LNCAP (cell line): ENCODE measurements around the gene CFL2.

Experiments used
- TF ChIP-seq, protein P1 (sequence below): fragments of 450-650 bp; IDR thresholded peaks from 2 replicates; pipeline ENCODE4 v1.5.1; 2017; ENCODE audit warnings: mild to moderate bottlenecking

Gene CFL2

DNA sequence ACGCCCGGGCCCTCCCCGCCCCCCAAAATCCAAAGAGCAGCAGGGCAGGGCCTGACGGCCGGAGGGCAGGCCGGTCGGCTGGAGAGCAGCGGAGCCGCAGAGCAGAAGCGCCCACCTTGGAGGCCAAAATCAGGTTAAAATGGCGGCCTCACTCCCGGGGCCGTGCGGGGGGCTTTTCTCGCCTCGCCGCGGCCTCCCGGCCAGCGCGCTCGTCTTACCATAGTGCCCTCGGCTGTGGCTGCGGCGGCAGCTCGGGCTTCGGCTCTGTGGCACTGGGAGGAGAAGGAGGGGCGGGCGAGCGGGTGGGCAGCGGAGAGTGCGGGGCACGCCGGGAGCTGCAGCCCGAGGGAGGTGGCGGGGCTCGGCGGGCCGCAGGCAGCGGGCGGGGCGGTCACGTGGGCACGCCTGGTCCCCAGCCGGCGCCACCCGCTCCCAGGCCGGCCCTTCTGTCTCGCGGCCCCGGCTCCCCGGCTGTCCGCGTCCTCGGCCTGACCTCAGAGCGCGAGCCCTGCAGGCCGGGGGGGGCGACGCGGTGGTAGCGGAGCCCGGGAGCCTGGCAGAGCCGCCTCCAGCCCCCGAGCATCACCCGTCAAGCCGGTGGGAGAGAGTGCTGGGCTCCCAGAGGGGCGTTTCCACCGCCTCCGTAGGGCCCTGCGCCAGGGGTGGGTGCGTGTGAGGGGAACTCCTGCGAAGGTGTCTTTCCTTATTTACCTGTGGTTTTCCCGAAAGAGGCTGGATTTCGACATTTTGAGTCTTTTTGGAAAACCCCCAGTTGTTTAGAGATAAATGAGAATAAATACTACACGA lies at the start of gene CFL2:
CFL2 (minus strand) TSS at position 274 of the 807 bp plus-strand sequence; CDS start at position 221, 53 bp downstream.
- TF ChIP-seq, protein P1, sequence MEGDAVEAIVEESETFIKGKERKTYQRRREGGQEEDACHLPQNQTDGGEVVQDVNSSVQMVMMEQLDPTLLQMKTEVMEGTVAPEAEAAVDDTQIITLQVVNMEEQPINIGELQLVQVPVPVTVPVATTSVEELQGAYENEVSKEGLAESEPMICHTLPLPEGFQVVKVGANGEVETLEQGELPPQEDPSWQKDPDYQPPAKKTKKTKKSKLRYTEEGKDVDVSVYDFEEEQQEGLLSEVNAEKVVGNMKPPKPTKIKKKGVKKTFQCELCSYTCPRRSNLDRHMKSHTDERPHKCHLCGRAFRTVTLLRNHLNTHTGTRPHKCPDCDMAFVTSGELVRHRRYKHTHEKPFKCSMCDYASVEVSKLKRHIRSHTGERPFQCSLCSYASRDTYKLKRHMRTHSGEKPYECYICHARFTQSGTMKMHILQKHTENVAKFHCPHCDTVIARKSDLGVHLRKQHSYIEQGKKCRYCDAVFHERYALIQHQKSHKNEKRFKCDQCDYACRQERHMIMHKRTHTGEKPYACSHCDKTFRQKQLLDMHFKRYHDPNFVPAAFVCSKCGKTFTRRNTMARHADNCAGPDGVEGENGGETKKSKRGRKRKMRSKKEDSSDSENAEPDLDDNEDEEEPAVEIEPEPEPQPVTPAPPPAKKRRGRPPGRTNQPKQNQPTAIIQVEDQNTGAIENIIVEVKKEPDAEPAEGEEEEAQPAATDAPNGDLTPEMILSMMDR, result no peak

DNA sequence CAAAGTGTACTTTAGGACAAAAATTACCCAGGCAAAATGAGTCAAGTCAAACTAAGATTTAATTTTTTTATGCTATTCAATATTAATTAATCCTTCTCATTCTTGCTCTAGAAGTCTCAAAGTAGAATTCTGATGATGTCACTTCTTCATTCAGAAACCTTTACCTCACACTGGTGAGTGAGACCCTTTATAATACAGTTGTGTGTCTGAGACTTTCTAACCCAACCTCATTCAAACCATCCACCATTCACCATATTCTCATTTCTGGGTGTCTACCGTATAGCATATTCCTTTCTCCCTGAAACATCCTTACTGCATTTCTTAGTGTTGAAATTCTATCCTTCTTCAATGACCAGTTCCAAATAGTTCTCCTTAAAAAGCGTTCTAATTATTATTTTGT lies 40.8 kb upstream of the CFL2 start:
- TF ChIP-seq, protein P1, result no peak

DNA sequence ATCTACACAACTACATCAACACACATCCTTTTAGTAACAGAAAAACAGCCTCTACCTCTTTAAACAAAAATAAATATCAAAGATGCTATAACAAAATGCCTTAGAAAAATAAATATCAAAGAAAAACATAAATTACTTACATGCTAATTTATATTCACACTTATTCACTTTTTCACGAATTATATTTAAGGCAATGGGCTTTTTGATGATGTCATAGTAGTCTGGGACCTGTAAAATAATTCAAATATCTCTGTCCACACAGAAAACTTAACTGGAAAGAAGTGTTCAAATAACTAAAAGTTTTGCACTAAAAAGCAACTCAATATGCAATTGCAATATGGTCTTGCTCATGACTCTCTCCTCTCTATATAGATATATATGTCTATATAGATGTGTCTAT lies 40.3 kb upstream of the CFL2 start:
- TF ChIP-seq, protein P1, result no peak

DNA sequence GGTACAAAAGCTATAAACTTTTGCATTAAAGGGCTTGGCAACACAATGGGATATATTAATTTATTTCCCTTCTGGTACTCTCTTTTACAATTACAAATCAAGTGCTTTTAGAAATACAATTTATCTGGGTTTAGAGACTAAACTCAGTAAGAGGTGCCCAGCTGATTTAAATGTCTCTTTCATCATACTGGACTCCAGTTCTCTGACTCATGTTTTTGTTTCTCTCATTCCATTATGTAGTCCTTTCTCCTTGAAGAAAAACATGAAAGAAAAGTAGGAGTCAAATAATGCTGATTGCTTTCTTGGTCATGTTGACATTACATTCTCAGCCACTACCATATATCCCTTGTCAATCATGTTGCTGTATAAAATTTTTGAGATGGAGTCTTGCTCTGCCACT lies 36.3 kb upstream of the CFL2 start:
- TF ChIP-seq, protein P1, result no peak

DNA sequence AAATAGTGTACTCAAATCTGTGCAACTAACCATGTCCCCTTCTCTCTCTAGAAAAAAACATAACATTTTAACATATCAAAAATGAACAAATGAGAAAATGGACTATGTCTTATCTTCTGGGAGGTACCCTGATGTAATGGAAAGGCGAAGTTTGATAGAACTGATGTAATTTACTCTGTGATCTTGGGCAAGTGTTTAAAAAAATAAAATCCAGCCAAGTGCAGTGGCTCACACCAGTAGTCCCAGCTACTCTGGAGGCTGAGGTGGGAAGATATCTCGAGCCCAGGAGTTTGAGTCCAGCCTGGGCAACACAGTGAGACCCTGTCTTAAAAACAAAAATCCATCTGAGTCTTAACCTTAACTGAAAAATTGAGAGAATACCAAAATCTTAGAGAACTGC lies 35.8 kb upstream of the CFL2 start:
- TF ChIP-seq, protein P1, result no peak

DNA sequence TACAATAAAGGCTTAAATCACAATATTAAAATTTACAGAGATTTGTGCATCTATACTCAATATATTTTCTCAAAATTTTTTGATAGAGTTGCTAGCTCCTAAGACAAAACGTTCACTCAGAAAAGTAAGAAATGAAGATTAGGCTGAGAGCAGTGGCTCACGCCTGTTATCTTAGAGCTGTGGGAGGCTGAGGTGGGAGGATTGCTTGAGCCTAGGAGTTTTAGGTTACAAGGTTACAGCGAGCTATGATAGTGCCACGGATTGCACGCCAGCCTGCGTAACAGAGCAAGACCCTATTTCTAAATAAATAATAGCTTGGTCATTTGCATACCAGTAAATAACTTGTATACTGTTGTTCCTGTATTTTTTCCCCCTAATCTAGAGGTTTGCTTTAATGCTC lies 35.0 kb upstream of the CFL2 start:
- TF ChIP-seq, protein P1, result no peak

DNA sequence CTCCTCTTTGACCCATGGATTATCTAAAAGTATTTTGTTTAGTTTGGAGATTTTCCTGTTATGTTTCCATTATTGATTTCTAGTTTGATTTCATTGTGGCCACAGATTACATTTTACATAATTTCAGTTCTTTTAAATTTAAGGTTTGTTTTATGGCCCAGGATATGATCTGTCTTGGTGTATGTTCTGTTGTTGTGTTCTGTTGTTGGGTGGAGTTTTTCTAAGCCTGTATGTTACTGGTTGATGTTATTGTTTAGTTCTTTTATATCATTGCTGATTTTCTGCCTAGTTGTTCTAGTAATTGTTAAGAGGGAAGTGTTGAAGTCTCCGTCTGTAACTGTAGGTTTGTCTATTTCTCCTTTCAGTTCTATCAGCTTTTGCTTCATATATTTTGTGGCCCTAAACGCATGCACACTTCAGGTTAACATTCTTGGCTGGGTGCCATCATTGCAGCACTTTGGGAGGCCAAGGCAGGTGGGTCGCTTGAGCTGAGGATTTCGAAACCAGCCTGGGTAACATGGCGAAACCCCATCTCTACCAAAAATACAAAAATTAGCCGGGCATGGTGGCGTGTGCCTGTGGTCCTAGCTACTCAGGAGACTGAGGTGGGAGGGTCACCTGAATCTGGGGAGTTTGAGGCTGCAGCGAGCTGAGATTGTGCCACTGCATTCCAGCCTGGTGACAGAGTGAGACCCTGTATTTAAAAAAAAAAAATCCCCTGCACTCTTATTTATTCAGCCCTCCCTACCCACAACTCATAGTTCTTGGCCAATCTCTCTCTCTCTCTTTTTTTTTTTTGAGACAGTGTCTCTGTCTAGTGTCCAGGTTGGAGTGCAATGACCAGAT lies 28.1 kb upstream of the CFL2 start:
- TF ChIP-seq, protein P1, result no peak
